MM.1S (cell line): Measurements from ENCODE around the gene MYLK.

Experiments
- EZH2phosphoT487 ChIP-seq: fragments of 300-600 bp; sonication (generic); IDR thresholded peaks from 2 replicates; pipeline ENCODE4 v1.6.1; 2018; ENCODE audit warnings: antibody characterized with exemption, low read length
- TF ChIP-seq, protein P1 (sequence below): fragments of 300-600 bp; sonication (generic); IDR thresholded peaks from 2 replicates; pipeline ENCODE4 v1.5.1; 2016; ENCODE audit warnings: antibody characterized with exemption, low read length, mixed read lengths

GRCh38 chr3:123696808-123697207, 187.3 kb downstream of the MYLK start:
- TF ChIP-seq, protein P1, sequence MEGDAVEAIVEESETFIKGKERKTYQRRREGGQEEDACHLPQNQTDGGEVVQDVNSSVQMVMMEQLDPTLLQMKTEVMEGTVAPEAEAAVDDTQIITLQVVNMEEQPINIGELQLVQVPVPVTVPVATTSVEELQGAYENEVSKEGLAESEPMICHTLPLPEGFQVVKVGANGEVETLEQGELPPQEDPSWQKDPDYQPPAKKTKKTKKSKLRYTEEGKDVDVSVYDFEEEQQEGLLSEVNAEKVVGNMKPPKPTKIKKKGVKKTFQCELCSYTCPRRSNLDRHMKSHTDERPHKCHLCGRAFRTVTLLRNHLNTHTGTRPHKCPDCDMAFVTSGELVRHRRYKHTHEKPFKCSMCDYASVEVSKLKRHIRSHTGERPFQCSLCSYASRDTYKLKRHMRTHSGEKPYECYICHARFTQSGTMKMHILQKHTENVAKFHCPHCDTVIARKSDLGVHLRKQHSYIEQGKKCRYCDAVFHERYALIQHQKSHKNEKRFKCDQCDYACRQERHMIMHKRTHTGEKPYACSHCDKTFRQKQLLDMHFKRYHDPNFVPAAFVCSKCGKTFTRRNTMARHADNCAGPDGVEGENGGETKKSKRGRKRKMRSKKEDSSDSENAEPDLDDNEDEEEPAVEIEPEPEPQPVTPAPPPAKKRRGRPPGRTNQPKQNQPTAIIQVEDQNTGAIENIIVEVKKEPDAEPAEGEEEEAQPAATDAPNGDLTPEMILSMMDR: no peak
- TF ChIP-seq EZH2phosphoT487: no peak
